Measurements from ENCODE around the gene GCGR.

DNA sequence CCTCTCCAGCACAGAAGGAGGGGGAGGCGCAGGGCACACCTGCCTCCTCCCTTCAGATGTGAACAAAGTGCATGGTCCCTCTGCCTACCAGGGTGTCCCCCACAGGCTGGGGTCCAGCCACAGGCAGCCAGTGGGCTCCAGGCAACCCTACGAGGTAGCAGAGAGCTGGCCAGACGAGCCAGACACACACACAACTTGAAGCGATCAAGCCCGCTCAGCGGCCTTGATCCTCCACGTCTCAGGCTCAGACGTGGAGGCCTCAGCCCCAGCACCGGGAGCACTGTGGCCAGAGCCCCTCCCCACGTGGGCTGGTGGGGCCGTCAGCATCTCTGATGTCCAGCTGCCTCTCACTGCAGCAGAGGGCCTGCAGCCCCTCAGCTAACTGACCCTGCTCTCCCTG is 20.6 kb downstream of the GCGR start:
- no peak for TF ChIP-seq ZNF207 (IDR thresholded peaks at IDR 0.05; ENCODE audit: borderline replicate concordance)
- no peak for TF ChIP-seq HOXA3 (CRISPR knock-in tag; IDR thresholded peaks at IDR 0.05)
- TF ChIP-seq, protein P1, sequence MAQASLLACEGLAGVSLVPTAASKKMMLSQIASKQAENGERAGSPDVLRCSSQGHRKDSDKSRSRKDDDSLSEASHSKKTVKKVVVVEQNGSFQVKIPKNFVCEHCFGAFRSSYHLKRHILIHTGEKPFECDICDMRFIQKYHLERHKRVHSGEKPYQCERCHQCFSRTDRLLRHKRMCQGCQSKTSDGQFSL (CRISPR knock-in tag; IDR thresholded peaks at IDR 0.05): no peak
- no peak for TF ChIP-seq ZNF34 (CRISPR knock-in tag; IDR thresholded peaks at IDR 0.05; ENCODE audit: borderline replicate concordance)
- no peak for TF ChIP-seq REST (IDR thresholded peaks at IDR 0.05; ENCODE audit: borderline replicate concordance in 1 of 2, low read depth in 1 of 2, low read length in 2 of 2)
- no peak for TF ChIP-seq E2F1 (CRISPR knock-in tag; IDR thresholded peaks at IDR 0.05)
- TF ChIP-seq ZNF546 (CRISPR knock-in tag; conservative IDR thresholded peaks at IDR 0.05): no peak
- TF ChIP-seq, protein P2, sequence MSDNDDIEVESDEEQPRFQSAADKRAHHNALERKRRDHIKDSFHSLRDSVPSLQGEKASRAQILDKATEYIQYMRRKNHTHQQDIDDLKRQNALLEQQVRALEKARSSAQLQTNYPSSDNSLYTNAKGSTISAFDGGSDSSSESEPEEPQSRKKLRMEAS (IDR thresholded peaks at IDR 0.05): no peak
- no peak for TF ChIP-seq POLR2AphosphoS5 (IDR thresholded peaks at IDR 0.05; ENCODE audit: low read depth, low read length)
- TF ChIP-seq NFE2L2 (IDR thresholded peaks at IDR 0.05; ENCODE audit: low read length): no peak
- no peak for TF ChIP-seq ESRRA (CRISPR knock-in tag; IDR thresholded peaks at IDR 0.05; ENCODE audit: low read depth)
- TF ChIP-seq CTCF (CRISPR knock-in tag; IDR thresholded peaks at IDR 0.05): no peak
- no peak for TF ChIP-seq RBFOX2 (IDR thresholded peaks at IDR 0.05; ENCODE audit: low read depth, low read length)

Data from HepG2 (cell line).